Keratinocyte (primary cell): Measurements from ENCODE around the gene NCAPD3.

Experiments used
- EZH2 ChIP-seq: IDR thresholded peaks from one replicate; pipeline ENCODE4 v1.6.1; 2012; ENCODE audit warnings: inconsistent platforms, mild to moderate bottlenecking, low read length, moderate library complexity
- TF ChIP-seq, protein P1 (sequence below), 3 experiments: IDR thresholded peaks in 1 of 3; conservative IDR thresholded peaks in 1 of 3; optimal IDR thresholded peaks in 1 of 3; 2 replicates in 2 of 3; 3 replicates in 1 of 3; pipeline versions ENCODE3 to v1.5.1; 2011; ENCODE audit warnings: low read length in 3 of 3, mild to moderate bottlenecking in 3 of 3, moderate library complexity in 2 of 3, control low read depth in 1 of 3, inconsistent platforms in 1 of 3; ENCODE audit not compliant: insufficient read depth in 2 of 3; ENCODE audit errors: extremely low read depth in 1 of 3

DNA sequence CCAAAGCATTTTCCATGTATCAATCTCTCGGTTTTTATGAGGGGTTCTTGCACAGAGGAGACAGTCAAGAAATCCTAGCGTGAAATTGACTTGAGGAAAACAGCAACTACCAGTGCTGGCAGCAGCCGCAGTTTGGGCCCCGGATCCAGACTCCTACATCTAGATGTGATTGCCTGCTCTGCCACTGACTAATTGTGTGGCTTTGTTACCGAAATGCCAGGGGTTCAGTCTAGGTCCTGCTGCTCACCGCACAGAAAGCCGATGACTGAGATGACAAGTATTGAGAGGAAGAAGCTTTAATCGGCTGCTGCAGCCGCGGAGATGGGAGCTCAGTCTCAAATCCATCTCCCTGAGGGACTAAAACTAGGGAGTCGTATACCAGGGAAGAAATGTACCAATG, 44.2 kb upstream of the NCAPD3 start:
- TF ChIP-seq, protein P1, sequence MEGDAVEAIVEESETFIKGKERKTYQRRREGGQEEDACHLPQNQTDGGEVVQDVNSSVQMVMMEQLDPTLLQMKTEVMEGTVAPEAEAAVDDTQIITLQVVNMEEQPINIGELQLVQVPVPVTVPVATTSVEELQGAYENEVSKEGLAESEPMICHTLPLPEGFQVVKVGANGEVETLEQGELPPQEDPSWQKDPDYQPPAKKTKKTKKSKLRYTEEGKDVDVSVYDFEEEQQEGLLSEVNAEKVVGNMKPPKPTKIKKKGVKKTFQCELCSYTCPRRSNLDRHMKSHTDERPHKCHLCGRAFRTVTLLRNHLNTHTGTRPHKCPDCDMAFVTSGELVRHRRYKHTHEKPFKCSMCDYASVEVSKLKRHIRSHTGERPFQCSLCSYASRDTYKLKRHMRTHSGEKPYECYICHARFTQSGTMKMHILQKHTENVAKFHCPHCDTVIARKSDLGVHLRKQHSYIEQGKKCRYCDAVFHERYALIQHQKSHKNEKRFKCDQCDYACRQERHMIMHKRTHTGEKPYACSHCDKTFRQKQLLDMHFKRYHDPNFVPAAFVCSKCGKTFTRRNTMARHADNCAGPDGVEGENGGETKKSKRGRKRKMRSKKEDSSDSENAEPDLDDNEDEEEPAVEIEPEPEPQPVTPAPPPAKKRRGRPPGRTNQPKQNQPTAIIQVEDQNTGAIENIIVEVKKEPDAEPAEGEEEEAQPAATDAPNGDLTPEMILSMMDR (optimal IDR thresholded peaks at IDR 0.05 in 1 of 3, IDR thresholded peaks at IDR 0.05 in 1 of 3, conservative IDR thresholded peaks at IDR 0.05 in 1 of 3; ENCODE audit: extremely low read depth in 1 of 3, insufficient read depth in 2 of 3, low read length in 3 of 3), result no peak
- no peak for TF ChIP-seq EZH2
